HUDEP-2 (cell line): ENCODE measurements around the gene SNAI1.
"Not testable (repeated sequence)": the region's sequence is repeated elsewhere in the genome, so short reads cannot be mapped to it uniquely, and the experiment has no call there.

Source experiments
- DNase-seq, 76 experiments: peaks; one replicate each; lab custom pipeline; 2025; ENCODE audit not compliant: unreplicated experiment in 76 of 76; lab: John Stamatoyannopoulos, UW

The SNAI1 gene

DNA sequence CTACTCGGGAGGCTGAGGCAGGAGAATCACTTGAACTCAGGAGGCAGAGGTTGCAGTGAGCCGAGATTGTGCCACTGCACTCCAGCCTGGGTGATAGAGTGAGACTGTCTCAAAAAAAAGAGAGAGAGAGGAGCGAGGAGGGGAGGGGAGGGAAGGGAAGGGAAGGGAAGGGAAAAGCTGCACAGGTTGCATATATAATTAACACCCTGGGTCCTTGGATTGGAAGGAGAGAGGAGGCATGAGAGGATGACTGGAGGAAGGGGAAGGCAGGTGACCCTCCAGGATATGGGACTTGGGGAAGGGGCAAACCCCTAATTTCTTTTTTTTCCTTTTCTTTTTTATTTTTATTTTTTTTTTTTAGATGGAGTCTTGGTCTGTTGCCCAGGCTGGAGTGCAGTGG is 28.8 kb downstream of the SNAI1 start:
- not testable (repeated sequence) for DNase-seq

DNA sequence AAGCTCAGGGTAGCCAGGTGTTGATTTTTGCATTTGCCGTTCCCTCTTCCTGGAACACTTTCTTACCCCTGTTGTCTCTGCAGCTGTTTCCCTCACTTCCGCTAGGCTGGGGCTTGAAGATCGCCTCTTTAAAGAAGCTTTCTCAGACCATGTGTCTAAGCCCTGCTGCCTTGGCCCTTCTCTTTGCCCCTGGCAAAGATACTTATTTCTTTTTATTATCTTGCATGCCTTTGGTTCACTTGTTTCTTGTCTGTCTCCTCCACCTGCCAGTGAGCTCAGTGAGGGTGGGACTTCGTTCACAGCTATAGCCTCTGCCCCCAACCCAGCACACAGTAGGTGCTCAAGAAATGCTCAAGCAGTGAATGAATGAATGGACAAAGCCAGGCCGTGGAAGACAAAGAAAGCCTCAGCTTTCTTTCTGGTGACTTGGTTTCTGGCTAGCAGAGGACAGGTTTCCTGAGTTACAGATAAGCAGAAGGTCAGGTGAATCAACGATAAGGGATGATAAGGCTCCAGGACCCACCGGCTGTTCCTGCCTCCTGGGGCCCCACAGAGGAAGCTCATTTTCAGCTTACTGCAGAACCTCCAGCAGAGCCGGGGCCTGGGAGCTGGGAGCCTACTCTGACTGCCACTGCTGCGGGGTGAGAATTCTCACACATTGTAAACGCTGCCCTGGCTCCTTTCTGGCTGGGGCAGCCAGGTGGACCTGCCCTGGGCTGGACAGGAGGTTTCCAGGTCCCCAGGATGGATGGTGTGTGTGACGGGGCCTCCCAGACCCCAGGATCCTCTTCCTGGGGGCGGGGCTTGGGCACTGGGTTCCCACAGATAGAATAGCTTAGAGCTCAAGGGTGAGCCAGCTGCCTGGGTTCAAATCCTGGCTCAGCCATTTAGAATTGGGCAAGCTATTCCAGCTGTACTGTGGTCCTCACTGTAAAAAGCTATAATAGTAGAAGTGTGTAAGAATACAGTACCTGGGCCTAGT is 29.8 kb downstream of the SNAI1 start:
- DNase-seq: peak in 23 of 76 experiments; percentile 1 to 60 (median 18)

GRCh38 chr20:50013976-50014375 is 31.2 kb downstream of the SNAI1 start:
- DNase-seq: no peak

DNA sequence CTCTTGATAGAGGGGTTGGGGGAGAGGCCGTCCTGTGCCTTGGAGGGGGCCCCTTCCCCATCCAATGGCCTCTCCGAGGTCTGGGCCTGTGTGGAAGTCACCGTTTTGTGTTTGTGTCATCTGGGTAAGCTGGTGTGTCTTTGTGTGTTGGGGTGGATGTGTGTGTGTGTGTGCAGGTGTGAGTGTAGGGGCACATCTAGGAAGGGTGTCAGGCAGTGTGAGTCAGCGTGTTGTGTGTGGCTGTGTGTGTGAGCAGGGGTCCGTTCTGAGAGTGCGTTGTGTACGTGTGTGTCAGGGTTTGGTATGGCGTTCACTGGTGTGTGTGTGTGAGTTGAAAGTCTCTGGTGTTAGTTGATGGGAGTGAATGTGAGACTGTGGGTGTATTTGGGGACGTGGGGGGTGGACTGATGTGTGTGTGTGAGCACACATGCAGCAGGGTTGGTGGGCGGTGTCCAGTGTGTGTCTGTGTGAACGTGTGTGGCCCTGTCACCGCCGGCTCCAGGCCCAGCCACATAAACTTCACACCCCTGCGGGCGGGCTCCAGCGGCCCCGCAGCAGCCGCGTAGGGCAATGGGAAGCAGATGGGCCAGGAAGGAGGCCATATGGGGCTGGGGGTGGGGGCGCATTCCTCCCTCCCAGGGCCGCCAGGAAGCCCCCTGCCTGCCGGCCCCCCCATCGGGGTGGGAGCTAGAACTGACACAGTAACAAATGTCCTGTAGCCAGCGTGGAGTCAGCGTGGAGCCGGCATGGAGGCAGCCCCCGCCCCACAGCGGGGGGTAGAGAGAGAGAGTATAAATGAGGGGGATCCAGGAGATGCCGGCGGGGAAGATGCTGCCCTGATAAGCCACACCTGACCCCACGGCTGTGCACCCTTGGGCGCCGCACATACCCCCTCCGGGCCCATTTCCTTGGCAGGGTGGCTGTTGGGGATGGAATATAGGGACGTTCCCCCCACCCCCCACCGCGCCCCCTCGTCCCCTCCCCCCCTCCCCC is 32.1 kb downstream of the SNAI1 start:
- no peak for DNase-seq

- DNase-seq: no peak
Measured at GRCh38 chr20:50015636-50015992, 32.8 kb downstream of the SNAI1 start.

- no peak for DNase-seq
Measured at GRCh38 chr20:50015993-50016770, 33.4 kb downstream of the SNAI1 start.

DNA sequence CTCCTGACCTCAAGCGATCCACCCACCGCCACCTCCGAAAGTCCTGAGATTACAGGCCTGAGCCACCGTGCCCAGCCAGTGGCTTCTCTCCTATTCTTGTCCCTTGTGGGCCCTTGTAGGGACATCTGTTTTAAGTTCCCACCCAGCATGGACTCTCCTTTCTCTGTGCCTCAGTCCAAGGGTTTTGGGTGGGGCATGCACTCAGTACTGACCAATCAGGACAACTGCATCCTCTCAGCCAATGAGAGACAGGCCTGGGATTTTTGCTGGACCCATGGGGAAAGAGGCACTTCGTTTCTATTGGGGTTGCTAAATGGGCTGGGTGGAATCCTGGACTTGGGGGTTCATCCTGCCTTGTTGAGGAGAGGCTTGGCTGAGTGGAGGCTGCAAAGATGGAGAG is 34.4 kb downstream of the SNAI1 start:
- no peak for DNase-seq

- DNase-seq: no peak
Measured at GRCh38 chr20:50017576-50018248, 34.9 kb downstream of the SNAI1 start.

DNA sequence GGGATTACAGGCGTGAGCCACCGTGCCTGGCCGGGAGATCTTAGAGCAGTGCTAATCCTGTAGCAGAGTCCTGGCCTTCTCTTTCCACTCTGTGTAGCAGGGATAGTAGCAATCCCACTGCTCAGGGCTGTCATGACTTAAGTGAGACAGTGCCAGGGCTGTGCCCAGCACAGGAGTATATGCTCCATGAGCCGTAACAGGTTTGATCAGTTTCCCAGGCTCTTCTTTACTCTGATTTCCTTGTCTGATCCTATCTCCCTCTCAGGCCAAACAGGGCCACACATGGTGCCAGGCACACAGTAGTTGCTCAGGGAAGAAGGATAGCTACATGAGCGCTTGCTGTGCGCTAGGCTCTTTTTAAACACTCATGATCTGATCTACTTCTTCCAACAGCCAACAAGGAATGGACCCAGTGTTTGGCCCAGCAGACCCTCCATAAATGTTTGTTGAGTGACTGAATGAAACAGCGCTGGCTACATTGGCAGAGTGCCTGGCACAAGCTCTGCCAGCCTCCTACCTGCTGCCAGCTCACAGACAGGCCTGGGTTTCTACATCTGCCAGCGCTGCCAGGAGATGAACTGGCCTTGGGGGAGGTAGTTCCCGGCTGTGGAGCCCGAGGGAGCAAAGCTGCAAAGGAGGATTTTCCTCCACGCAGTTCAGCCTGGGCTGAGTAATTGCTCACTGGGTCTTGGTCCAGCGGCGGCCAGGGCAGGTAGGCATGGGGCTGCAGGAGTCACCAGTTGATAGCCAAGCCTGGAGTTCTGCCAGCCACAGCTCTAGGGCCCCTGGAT is 36.9 kb downstream of the SNAI1 start:
- no peak for DNase-seq

DNA sequence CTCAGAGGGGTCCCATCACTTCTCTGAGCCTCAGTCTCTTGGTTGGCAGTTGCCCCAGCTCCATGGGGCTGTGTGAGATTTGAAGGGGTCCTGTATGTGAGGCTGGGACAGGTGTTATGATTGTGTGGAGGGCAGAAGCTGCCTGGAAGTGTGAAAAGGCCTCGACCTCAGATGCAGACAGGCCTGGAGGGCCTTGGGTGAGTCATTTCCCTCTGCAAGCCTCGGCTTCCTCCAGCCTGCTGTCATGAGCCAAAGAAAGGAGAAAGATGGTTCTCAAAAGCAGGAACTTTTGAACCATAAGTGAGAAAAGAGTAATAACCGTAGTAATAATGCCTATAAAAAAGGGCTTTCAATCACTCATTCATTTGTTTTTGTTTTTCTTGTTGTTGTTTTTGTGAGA is 37.5 kb downstream of the SNAI1 start:
- DNase-seq: no peak

GRCh38 chr20:50022676-50023075 is 39.9 kb downstream of the SNAI1 start:
- no peak for DNase-seq

GRCh38 chr20:50023116-50023805 is 40.5 kb downstream of the SNAI1 start:
- no peak for DNase-seq

DNA sequence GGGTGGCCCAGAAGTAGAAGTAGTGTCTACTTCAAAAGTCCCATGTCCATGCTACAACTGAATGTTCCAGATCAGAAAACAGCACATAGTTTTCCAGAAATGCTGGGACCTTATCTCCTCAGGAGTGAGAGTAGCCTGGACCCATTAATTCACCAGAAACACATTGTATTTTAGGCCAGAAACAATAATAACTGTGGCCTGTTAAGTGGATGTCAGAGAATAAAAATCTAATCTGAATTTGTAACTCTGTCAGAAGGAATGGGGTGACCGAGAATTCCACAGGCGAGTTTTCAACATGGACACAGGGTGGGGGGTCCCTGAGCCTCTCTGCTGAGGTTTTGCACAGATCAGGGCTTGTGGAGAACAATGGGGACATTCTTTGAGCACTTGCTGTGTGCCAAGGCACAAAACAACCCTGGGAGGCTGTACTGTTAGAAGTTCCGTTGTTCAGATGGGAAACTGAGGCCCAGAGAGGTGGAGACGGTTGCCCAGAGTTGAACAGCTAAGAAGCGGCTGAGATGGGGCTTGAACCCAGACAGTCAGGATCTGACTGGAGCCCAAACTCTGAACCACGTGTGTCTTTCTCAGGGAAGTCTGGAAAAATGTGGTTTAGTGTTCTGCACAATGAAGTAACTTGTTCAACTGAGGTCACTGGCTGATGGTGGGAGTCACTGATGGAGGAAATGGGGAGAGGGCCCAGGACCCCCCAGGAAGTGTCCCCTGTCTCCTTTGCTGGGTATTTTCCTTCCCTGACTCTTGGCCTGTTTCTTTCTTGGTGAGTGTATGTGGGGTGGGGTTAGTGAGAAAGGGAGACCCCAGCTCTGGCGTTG is 44.2 kb downstream of the SNAI1 start:
- no peak for DNase-seq

GRCh38 chr20:50027611-50028105 is 44.9 kb downstream of the SNAI1 start:
- DNase-seq: peak in 1 of 76 experiments; percentile 16

DNA sequence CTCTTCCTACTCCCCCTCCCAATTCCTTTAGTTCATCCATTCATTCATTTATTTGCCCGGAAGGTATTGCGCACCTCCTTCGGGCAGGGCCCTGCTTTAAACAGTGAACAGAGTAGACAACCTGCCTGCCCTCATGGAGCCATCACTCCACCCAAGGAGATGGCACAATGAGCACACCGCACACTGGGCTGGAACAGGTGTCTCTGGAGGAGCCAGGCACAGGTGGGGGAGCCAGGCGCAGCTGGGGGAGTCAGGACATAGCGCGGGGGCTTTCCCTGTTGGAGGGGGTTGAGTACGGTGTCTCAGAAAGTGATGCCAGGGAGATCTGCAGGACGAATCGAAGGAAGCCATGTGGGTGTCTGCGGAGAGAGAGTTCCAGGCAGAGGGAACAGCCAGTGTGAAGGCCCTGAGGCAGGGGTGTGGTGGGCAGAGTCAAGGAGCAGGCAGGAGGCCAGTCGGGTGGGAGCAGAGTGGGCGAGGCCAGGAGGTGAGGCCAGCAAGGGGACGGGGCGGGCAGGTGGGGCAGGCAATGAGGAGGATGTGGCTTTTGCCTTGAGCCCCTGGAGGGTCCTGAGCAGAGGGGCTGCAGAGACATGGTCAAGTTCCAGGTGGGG is 46.4 kb downstream of the SNAI1 start:
- DNase-seq: no peak

DNA sequence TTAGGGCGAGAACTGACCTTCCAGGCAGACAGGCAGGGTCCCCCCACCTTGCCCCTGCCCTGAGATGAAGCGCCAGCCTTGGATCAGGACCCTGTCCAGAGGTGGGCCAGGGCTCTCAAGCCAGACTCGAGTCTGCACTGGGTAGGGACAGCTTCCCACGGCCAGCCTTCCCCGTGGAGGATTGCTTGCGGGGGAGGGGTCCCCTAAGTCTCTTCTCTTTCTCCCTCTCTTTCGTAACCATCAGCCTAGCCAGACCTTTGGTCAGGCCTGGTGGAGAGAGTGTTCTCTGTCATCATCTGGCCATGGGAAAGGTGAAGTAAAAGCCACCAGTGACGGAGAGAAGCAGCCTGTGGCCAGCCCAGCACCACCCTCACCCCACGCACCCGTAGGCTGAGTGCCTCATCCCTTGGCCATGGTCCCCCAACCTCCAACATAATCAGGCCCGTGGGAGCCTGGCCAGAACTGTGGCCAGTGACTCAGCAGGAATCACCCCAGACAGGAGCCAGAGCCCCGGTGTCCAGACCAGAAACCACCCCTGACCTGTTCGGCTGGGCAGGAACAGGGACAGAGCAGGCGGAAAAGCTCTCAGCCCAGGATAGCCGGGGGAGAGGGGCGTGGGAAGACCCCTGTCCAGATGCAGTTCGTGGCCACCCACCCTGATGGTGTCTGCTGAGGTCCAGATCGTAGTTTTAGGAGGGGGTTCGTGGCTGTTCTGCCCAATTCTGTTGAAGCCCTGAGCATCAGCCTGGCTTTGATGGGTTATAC is 47.1 kb downstream of the SNAI1 start:
- peak in 2 of 76 experiments; percentile 5 to 27 for DNase-seq
